GDM1 (cell line): Measurements from ENCODE around the gene SLC39A12.

Experiments used
- DNase-seq: peaks from one replicate; lab custom pipeline; 2025; lab: John Stamatoyannopoulos, UW

Gene SLC39A12

DNA sequence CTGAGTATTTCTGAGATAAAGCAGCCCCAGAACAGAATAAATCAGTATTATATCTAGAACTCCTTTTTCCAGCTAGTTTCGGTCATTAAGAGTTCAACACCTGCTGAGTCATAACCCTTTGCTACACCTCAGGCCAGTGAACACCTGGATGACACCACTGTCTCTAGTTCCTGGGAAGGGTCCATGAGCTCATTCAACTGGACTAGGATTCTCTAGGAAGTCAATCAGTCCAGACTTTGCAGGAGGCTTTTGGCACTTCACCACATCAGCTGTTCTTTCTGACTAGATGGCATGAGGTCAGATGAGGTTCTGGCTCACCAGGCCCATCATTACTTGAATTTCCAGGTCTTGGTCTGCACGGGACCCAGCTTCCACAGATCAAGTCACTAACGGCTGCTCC is 11.7 kb downstream of the SLC39A12 start:
- no peak for DNase-seq

DNA sequence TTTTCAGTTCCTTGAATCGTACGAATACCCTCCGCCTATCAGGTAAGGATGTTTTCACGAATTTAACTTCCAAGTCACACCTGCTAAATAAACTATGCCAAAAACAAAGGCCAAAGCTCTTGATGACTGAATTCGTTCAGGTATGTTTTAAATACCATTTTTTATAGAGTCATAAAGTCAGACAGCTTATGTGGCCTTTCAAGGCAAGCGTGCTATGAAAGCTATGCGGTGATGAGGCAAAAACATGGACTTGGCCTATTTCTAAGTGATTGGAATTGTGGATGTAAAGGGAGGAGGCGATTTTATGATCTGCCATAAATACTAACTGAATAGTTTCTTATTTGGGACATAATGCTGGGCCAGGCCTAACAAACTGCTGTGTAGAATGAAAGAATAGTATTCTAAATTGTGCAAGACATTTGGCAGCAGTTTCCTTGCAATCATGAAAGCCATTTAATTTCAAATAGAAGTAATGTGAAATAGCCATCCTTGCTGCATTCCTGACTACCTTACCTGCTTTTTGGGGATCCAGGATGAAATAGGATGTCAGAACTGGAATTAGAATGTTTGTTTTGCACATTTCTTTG is 14.0 kb downstream of the SLC39A12 start:
- no peak for DNase-seq

DNA sequence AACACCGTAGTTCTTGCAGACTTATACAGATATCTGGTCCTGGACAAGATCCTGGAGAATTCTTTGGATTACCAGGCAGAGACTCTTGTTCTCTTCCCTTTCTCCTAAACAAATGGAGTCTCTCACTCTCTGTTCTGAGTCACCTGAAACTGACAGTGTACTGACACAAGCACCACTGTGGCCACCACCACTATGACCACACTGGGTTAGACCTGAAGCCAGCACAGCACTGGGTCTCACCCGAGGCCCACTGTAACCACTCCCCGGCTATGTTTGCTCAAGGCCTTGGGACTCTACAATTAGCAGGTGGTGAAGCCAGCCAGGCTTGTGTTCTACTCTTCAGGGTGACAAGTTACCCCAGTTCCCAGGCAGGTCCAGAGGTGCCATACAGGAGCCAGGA is 22.8 kb downstream of the SLC39A12 start:
- no peak for DNase-seq

DNA sequence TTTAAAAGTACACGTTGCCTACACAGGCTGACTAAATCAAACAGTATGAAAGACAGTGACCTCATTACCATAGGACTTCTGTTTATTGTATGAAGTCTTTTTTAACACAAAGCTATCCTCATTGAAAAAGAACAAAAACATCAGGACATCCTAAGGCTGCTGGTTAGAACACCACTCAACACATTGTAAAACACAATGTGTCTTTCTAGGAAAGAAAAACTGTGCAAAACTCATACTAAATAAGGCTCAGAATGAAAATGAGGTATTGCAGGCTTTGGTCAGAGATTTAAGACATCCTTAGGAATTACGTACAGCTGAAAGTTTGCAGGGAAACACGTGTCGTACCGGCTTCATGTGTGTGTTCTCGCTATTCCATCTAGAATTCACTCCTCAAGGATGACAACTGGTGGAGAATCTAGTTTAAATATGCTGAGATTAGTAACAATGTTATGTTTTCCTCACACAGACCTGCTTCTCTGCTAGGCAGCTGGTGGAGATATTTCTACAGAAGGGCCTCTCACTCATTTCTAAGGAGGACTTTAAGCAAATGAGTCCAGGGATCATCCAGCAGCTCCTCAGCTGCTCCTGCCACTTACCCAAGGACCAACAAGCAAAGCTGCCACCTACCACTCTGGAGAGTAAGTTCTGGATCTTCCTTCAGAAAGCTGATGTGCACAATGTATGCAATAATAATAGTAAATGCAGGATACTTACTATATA is 29.3 kb downstream of the SLC39A12 start:
- no peak for DNase-seq

DNA sequence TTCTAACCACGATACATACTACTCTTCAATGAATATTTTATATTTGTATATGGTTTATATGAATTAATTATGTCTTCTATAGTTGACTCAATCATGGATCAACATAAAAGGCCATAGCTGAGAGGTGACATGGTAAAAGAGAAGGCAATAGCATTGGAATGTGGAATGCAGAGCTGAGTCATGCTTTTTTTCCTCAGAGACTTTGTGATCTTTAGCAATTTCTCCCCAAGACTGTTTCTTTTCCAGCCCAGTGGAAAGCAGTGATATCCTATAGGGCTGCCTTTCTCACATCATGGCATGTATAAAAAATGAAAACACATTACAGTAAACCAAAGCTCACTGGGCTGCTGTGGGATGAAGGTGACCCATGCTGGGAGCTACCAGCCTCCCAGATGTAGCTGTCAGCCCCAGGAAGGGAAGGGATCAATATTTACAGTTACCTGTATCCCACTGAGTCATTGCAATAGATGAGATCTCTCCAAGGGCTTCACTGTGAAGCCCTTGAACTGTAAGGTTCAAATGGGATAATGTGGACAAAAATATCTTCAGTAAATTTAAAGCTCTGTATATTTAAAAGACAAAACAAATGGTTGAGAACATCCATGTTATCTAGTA is 30.2 kb downstream of the SLC39A12 start:
- DNase-seq: no peak

DNA sequence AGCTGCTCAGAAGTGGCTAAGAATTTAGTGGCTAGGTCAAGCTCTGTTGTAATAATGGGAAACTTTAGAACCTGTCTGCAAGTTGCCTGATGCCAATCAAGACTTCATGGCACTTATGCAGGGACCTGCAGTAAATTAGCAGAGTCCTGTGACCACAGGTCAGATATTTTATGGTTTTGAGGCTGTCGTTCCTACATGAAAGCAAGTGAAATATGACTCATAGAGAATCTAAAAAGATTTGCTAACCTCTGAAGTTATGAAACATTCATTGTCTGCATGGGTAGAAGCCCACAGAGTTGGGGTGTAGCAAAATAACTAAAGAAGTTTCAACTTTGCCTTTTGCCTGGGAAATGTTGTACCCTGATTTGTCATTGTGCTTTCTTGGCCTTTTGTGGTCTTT is 32.3 kb downstream of the SLC39A12 start:
- no peak for DNase-seq

DNA sequence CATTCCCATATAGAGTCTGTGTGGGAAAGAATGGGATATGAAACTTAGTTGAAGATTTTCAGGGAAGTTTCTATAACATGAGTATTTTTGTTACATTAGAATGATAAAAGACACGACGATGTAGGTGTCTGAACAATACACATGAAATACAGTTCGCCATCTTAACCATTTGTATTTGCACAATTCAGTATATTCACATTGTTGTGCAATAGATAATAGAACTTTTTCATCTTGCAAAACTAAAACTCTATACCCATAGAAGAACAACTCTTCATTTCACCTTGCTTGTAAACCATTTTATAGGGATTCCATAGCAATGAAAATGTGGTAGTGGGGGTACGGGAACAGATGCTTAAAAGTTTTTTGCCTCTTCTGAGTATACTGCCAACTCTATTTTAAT is 32.8 kb downstream of the SLC39A12 start:
- no peak for DNase-seq

DNA sequence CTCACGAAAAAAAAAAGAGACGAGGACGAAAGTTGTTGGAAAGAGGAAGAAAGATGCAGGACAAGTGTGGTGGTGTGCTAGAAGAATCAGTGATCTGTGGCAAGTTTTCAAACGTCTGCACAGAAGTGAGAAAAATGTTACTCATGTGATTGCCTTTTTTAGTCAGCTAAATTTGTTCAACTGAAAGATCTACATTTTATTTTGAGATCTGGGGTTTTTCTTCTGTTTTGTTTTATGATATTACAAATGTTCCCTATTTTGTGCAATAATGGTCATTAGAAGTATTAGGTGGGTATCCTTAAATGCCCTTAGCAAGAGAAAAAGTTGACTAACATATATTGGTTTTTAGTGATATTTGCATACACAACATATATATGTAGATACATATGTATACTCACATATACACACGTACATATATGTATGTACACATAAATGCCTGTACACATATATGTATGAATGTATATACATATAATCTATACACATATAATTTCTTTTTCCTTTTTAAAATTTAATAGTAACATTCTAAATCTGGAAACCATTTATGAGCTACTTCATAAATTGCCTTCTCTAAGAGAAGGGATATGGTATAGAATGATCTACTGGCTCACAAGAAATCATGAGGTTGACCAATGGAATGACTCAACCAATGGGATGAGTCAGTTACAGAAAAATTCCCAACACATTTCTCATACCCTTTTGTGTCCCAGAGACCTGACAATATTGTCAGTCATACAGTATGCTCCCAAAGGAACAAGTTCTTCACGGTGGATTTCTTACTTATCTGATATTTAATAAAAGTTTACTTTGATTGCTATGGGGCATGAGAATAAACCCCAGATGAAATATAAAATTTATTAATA is 38.4 kb downstream of the SLC39A12 start:
- no peak for DNase-seq

DNA sequence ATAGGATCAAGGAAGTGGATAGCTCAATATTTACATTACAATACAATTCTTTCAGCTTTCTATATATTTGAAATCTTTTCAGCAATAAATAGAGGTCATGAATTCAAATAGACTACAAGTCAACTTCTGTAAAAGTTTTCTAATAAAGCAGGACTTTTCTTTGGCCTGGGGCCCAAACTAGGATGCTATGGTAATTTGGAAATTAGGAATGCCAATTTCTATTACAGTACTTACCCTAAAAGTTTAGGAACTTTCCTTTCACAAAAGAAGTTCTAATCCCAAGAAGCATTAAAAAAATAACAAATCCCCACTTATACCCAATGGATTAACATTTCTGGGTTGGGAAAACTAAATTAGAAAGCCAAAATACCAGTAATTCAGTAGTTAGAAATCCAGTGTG is 40.5 kb downstream of the SLC39A12 start:
- DNase-seq: no peak

DNA sequence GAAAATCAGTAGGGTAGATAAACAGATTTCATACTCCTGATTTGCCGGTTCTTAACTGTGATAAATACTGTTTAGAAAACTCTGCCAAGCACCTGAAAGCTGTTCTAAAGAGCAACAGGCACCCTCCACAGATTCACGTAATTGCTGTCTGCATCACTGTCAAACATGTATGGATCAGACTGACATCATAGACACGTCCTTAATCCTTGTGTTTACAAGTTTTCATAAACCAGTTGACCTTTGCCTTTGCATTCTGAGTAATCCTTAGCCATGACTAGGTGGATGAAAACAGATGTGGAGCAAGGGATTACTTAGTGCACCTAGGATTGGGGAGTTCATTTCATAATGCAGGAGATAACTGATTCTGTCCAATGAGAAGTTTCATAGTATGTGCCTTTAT is 41.6 kb downstream of the SLC39A12 start:
- DNase-seq: no peak

DNA sequence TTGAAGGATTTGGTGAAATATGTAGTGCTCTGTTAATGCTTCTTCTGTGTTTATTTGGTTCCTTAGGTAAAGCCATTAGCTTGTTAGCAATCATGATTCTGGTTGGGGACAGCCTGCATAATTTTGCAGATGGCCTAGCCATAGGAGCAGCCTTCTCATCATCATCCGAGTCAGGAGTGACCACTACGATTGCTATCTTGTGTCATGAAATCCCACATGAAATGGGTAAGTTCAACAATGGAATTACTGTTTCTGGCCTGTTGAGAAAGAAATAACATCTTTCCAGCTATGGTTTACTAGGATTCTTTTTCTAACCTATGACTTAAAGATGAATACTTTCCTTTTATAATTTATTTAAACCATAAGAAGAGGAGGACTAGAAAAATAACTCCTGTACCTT is 48.9 kb downstream of the SLC39A12 start:
- DNase-seq: no peak

DNA sequence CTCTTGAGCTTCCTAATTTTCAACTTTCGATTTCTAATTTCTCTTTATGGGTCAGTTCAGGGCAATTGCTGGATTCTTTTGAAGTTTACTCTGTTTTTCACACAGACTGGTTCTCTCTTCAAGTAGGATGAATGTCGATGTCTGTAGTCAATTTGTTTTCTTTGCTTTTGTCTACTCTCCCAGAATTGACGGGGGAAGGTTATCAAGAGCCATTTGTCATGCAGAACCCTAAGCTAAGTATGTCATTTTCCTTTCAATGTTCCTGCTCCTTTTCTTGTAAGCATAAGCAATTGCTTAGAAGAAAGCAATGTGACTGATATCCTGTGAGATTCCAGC is 53.7 kb downstream of the SLC39A12 start:
- DNase-seq: no peak

DNA sequence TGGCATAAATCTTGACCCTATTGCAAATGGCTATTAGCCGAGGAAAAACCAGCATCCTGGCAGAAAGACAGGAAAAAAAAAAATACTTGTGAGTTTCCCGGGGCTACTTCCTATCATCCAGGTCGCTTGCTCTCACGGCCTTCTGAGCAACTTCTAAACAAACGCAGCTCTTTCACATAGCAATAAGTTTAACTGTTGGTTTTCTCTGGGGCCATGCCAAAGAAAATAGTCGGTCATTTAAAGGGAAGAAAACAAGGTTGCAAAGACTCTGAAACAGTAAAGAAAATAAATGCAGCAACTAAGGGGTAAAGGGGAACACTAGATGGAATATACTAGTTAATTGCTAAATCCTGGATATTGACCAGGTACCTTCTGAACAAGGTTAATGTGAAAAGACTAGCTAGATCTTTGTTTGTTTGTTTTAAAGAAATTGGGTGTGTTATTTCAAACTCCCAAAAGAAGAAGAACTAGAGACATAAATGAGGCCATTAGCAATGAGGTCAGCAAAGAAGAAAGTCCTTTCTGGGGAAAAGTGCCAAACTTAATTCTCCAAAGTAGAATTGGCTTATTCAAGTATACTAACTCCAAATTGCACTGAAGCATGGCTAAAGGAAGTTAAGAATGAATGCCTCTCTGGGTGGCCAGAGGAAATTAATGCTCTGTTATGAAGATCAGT is 54.2 kb downstream of the SLC39A12 start:
- DNase-seq: no peak

DNA sequence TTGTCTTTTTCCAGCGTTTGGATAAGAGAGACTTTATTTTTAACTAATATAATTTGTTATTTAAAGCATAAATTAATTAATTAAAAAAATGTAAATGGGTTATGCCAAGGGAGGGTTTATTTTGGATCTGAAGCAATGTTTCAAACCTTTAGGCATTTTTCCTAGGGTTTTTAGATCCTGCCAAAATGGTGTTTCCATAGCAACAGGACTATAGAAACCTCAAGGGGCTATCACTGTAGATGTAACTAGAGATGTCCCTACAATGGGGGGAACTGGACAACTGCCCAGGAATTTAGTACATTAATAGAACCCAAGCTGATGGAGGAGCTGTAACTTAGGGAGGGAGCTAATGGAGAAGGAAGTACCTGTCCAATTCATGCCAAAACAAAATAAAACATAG is 57.3 kb downstream of the SLC39A12 start:
- no peak for DNase-seq

DNA sequence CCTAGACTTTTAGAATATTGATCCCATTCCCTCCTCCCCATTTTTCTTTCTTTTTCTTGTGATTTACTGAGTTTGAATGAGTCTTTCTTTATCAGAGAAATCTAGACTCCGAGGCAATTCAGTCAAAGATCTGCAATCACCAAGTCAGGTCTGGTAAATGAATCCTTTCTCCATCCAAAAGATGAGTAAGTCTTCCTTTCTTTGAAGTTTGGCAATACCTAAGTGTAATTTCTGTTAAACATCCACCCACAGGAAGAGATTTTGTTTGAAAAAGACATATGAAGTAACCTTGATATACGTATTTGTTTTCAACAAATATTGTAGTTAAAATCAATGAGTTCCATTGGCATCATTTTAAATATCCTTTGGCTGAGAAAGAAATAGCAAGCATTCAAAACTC is 58.3 kb downstream of the SLC39A12 start:
- DNase-seq: no peak

DNA sequence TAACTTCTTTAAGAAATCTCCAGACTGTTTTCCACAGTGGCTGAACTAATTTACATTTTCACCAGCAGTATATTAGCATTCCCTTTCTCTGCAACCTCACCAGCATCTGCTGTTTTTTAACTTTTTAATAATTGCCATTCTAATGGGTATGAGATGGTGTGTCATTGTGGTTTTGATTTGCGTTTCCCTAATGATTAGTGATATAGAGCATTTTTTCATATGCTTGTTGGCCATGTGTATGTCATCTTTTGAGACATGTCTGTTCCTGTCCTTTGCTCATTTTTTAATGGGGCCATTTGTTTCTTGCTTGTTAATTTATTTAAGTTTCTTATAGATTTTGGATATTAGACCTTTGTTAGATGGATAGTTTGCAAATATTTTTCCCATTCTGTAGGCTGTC is 68.8 kb downstream of the SLC39A12 start:
- DNase-seq: no peak

DNA sequence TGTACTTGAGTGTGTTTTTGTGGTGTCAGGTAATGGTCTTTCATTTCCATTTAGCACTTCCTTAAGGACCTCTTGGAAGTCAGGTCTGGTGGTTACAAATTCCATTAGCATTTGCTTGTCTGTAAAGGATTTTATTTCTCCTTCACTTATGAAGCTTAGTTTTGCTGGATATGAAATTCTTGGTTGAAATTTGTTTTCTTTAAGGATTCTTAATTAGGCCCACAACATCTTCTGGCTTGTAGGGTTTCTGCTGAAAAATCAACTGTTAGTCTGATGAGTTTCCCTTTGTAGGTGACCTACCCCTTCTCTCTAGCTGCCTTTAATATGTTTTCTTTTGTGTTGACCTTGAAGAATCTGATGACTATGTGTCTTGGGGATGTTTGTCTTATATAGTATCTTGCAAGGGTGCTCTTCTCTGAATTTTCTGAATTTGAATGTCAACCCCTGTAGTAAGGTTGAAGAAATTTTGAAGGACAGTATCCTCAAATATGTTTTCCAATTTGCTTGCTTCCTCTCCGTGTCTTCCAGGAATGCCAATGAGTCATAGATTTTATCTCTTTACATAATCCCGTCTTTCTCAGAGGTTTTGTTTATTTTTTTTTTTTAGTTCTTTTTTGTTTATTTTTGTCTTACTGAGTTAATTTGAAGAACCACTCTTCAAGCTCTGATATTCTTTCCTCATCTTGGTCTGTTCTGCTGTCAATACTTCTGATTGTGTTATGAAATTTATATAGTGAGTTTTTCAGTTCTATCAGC is 70.2 kb downstream of the SLC39A12 start:
- no peak for DNase-seq

DNA sequence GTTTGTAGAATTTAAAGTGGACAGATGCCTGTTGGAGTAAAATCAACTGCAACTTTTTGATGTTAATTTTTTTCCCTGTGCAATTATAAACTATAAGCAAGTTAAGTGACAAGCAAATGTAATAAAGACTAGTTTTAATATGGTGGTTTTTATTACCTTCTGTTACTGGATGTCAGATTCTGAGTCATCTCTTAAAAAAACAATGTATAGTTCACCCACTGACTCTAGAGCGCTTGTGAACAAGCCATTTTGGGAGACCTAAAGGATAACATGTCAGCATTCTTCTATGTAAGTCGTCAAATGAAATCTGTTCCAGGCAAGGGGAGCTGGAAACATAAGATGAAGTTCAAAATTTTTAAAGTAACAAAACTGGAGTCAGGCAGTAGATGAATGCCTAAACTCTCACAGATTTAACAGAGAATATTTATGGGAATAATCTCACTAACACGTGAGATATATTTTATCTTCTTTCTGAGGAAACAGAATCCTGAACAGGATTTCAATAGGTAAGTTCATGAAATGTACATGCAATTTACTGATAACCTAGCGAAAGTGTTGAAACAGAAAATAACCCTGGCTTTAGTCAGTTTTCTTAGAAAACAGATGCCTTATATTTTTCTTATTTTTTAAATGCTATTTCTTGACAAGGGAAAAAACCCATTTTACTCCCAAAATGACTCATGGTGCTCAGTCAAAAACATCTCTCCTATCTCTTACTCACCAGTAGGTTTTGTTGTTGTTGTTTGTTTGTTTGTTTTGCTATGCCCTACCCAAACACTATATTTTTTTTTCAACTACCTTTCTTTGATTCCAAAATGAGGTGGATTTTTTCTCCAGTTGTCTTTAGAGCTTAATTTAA is 91.7 kb downstream of the SLC39A12 start:
- DNase-seq: no peak

DNA sequence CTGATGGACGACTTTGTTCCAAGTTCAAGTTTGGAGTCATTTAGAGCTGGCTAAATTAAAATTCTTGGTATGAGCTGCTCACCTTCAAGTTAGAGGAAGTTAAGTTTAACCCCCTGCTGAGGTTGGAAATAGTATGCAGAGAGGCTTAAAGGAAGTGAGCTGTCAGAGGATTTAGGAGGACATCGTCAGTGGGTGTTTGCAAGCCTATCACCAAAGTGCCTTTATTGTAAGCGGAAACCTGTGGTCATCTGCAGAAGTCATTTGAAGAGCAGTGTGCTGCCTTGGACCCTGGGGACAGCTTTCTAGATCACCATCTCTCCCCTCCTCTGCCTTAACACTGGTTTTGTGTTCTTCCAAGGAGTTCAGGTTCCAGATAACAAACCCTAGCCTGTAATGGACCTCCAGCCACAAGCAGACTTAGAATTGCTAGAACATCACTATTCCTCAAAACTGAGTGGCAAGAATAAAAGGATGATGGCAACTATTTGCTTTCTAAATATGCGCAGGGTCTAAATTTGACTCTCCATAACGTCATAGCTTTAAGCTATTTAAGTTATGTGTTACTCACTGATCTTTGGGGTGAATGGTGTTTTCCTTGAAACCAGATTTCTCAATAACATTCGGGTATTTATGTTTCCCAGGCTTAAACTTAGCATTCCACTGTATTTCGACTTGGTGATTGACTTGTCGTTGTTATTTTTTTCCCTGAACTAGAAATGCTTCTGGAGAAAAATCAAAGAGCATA is 93.4 kb downstream of the SLC39A12 start:
- DNase-seq: no peak

DNA sequence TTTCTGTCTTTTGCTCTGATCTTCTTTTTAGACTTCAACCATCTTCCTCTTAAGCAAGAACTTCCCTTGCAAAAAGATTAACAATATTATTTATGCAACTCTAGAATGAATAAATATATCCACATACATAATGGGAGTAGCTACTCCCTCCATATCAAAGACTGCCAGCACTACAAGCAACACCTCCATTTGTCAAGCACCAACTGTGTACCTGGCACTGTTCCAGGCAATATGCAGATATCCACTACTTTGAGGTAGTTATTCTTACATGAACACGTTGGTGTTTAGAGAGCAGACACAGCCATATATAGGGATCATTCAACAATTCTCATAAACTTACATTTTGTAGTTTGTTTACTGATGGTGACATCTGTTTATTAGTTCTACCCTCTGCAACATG is 104.9 kb downstream of the SLC39A12 start:
- no peak for DNase-seq
